IMR-90 (cell line): ENCODE results near the gene CH25H. TPM values are rescaled to one million over a fixed set of nuclear protein-coding genes. Genes with fewer than 3 reads are reported as not detected.

Source experiments
- ATAC-seq: fragments of 200-7000 bp; cut with Tn5 transposase; 2 replicates; pipeline ENCODE4 v1.9.1; 2020; ENCODE audit warnings: low read depth, mild to moderate bottlenecking, moderate library complexity
- BruUV-seq: library from RNA; stranded (reverse); fragments of 400-500 nt; replicated peaks from 2 replicates; lab custom pipeline; 2021; lab: Mats Ljungman, UMichigan
- CTCF ChIA-PET: fragments of 300-600 bp; formaldehyde crosslinking; extraction: SDS; loops from one replicate; lab custom pipeline; 2021; ENCODE audit warnings: antibody characterized with exemption; lab: Yijun Ruan, JAX
- POLR2A ChIA-PET: fragments of 300-600 bp; sonication (Branson Sonifier 250); formaldehyde crosslinking; loops from one replicate; lab custom pipeline; 2022; ENCODE audit warnings: antibody characterized with exemption; ENCODE audit not compliant: unreplicated experiment; lab: Charles Lee
- DNase-seq: peaks from one replicate; pipeline ENCODE4 v3.0.0; 2013
- H2AFZ ChIP-seq: replicated peaks from 2 replicates; pipeline ENCODE3; 2013; ENCODE audit warnings: low read length, mild to moderate bottlenecking; ENCODE audit not compliant: poor library complexity
- H2AK5ac ChIP-seq: 2 replicates; pipeline ENCODE4 v1.6.1; 2013; ENCODE audit warnings: low read depth, low read length, inconsistent platforms
- H2AK9ac ChIP-seq: replicated peaks from 2 replicates; pipeline ENCODE3; 2013; ENCODE audit warnings: mild to moderate bottlenecking, low read depth, low read length, moderate library complexity; ENCODE audit not compliant: poor library complexity
- H2BK120ac ChIP-seq: 2 replicates; pipeline ENCODE4 v1.6.1; 2013; ENCODE audit warnings: low read depth, low read length, inconsistent platforms
- H2BK15ac ChIP-seq: 3 replicates; pipeline ENCODE4 v1.6.1; 2013; ENCODE audit warnings: low read depth, low read length, inconsistent platforms
- H2BK20ac ChIP-seq: 2 replicates; pipeline ENCODE4 v1.6.1; 2013; ENCODE audit warnings: low read depth, mild to moderate bottlenecking, inconsistent platforms, low read length, moderate library complexity
- H2BK5ac ChIP-seq: 2 replicates; pipeline ENCODE4 v1.6.1; 2013; ENCODE audit warnings: mild to moderate bottlenecking, low read depth, low read length, inconsistent platforms; ENCODE audit not compliant: poor library complexity, severe bottlenecking
- H3K14ac ChIP-seq: replicated peaks from 2 replicates; pipeline ENCODE4 v1.6.1; 2013; ENCODE audit warnings: low read depth, low read length, inconsistent platforms
- H3K18ac ChIP-seq: 2 replicates; pipeline ENCODE4 v1.6.1; 2013; ENCODE audit warnings: low read depth, low read length, control low read depth
- H3K23ac ChIP-seq: 2 replicates; pipeline ENCODE4 v1.6.1; 2013; ENCODE audit warnings: low read depth, low read length, inconsistent platforms
- H3K27ac ChIP-seq: 2 replicates; pipeline ENCODE4 v1.5.1; 2013; ENCODE audit warnings: mild to moderate bottlenecking, control low read depth, low read length; ENCODE audit not compliant: insufficient read depth
- H3K27me3 ChIP-seq: 2 replicates; pipeline ENCODE4 v1.6.1; 2013; ENCODE audit warnings: low read length; ENCODE audit not compliant: control insufficient read depth, insufficient read depth
- H3K36me3 ChIP-seq: 2 replicates; pipeline ENCODE4 v1.6.1; 2013; ENCODE audit warnings: low read length, mixed read lengths; ENCODE audit not compliant: control insufficient read depth, insufficient read depth
- H3K4ac ChIP-seq: 2 replicates; pipeline ENCODE4 v1.6.1; 2013; ENCODE audit warnings: low read depth, low read length, inconsistent platforms
- H3K4me1 ChIP-seq: 2 replicates; pipeline ENCODE4 v1.6.1; 2013; ENCODE audit warnings: low read length, mixed read lengths; ENCODE audit not compliant: control insufficient read depth, insufficient read depth
- H3K4me2 ChIP-seq: 2 replicates; pipeline ENCODE4 v1.6.1; 2013; ENCODE audit warnings: low read depth, mild to moderate bottlenecking, control low read depth, low read length, moderate library complexity
- H3K4me3 ChIP-seq: 2 replicates; pipeline ENCODE4 v1.5.1; 2013; ENCODE audit warnings: low read depth, mild to moderate bottlenecking, control low read depth, low read length, moderate library complexity; ENCODE audit not compliant: insufficient read depth
- H3K56ac ChIP-seq: 2 replicates; pipeline ENCODE4 v1.6.1; 2013; ENCODE audit warnings: low read length, inconsistent platforms; ENCODE audit not compliant: insufficient read depth; ENCODE audit errors: extremely low read depth
- H3K79me1 ChIP-seq, 2 experiments: 2 replicates each; pipeline ENCODE4 v1.6.1; 2013; ENCODE audit warnings: low read length in 2 of 2, inconsistent platforms in 1 of 2, low read depth in 1 of 2
- H3K9ac ChIP-seq: 2 replicates; pipeline ENCODE4 v1.6.1; 2013; ENCODE audit warnings: low read depth, low read length, control low read depth
- H3K9me1 ChIP-seq: 2 replicates; pipeline ENCODE4 v1.6.1; 2013; ENCODE audit warnings: low read length, inconsistent platforms; ENCODE audit not compliant: insufficient read depth
- H3K9me3 ChIP-seq: 2 replicates; pipeline ENCODE4 v1.6.1; 2013; ENCODE audit warnings: low read length; ENCODE audit not compliant: control insufficient read depth, insufficient read depth
- H4K20me1 ChIP-seq: 2 replicates; pipeline ENCODE4 v1.6.1; 2013; ENCODE audit warnings: low read length, inconsistent platforms; ENCODE audit not compliant: insufficient read depth
- H4K5ac ChIP-seq: 2 replicates; pipeline ENCODE4 v1.6.1; 2013; ENCODE audit warnings: mild to moderate bottlenecking, low read depth, low read length, control low read depth
- H4K8ac ChIP-seq, 2 experiments: 2 replicates each; pipeline ENCODE4 v1.6.1; 2013; ENCODE audit warnings: low read depth in 2 of 2, low read length in 2 of 2, control low read depth in 1 of 2, inconsistent platforms in 1 of 2
- H4K91ac ChIP-seq: 2 replicates; pipeline ENCODE4 v1.6.1; 2013; ENCODE audit warnings: low read depth, low read length, inconsistent platforms; ENCODE audit not compliant: insufficient read depth
- CEBPB ChIP-seq: IDR thresholded peaks from 2 replicates; pipeline ENCODE4 v1.6.1; 2012; ENCODE audit warnings: low read depth, low read length, improper control_type of control experiment
- CHD1 ChIP-seq: IDR thresholded peaks from 2 replicates; pipeline ENCODE4 v1.6.1; 2012; ENCODE audit warnings: low read depth, low read length, improper control_type of control experiment
- CTCF ChIP-seq: conservative IDR thresholded peaks from 2 replicates; pipeline ENCODE4 v1.5.1; 2012; ENCODE audit warnings: mild to moderate bottlenecking, low read depth, low read length, improper control_type of control experiment
- FOS ChIP-seq: fragments of 150-350 bp; IDR thresholded peaks from 2 replicates; pipeline ENCODE4 v1.6.1; 2016; ENCODE audit warnings: low read depth, low read length
- MAFK ChIP-seq: IDR thresholded peaks from 2 replicates; pipeline ENCODE4 v1.6.1; 2012; ENCODE audit warnings: low read depth, low read length, improper control_type of control experiment
- MAZ ChIP-seq: IDR thresholded peaks from 2 replicates; pipeline ENCODE4 v1.6.1; 2012; ENCODE audit warnings: low read depth, mild to moderate bottlenecking, low read length, improper control_type of control experiment, moderate library complexity, borderline replicate concordance
- MXI1 ChIP-seq: IDR thresholded peaks from 2 replicates; pipeline ENCODE4 v1.6.1; 2012; ENCODE audit warnings: low read depth, mild to moderate bottlenecking, low read length, moderate library complexity, borderline replicate concordance
- NFE2L2 ChIP-seq: fragments of 150-350 bp; IDR thresholded peaks from 2 replicates; pipeline ENCODE4 v1.6.1; 2016; ENCODE audit warnings: low read depth, mild to moderate bottlenecking, low read length
- POLR2A ChIP-seq: IDR thresholded peaks from 2 replicates; pipeline ENCODE4 v1.6.1; 2012; ENCODE audit warnings: mild to moderate bottlenecking, low read depth, low read length
- RAD21 ChIP-seq: IDR thresholded peaks from 2 replicates; pipeline ENCODE4 v1.6.1; 2012; ENCODE audit warnings: low read length, improper control_type of control experiment
- RCOR1 ChIP-seq: IDR thresholded peaks from 2 replicates; pipeline ENCODE4 v1.6.1; 2012; ENCODE audit warnings: mild to moderate bottlenecking, low read length, improper control_type of control experiment; ENCODE audit not compliant: insufficient replicate concordance
- SMC3 ChIP-seq: fragments of 150-350 bp; IDR thresholded peaks from 2 replicates; pipeline ENCODE4 v1.6.1; 2016; ENCODE audit warnings: low read depth, mild to moderate bottlenecking, antibody characterized with exemption, low read length, moderate library complexity
- USF2 ChIP-seq: fragments of 150-350 bp; IDR thresholded peaks from 2 replicates; pipeline ENCODE4 v1.6.1; 2017; ENCODE audit warnings: mild to moderate bottlenecking, antibody characterized with exemption, low read length, low read depth
- WGBS, 2 experiments: methylation state at CpG; one replicate each; pipeline versions ENCODE4 v1.1.5 to v1.1.7; 2013; ENCODE audit warnings: missing lambda C conversion rate in 2 of 2; ENCODE audit not compliant: insufficient read length in 1 of 2; ENCODE audit errors: extremely low coverage in 2 of 2; 5-methylcytosine and 5-hydroxymethylcytosine counted together
- dilution Hi-C: fragments of 300-500 bp; cut with HindIII; formaldehyde crosslinking; loops from one replicate; pipeline ENCODE4 v1.14.3; 2018; ENCODE audit warnings: low sequenced_read_pairs; ENCODE audit not compliant: unreplicated experiment
- in situ Hi-C: fragments of 300-500 bp; cut with MboI; formaldehyde crosslinking; loops from 3 replicates; pipeline ENCODE4 v1.14.3; 2019; ENCODE audit warnings: low sequenced_read_pairs, inconsistent platforms, mixed read lengths
- intact Hi-C: fragments of 100-400 bp; cut with micrococcal nuclease; formaldehyde crosslinking; loops from 2 replicates; pipeline ENCODE4 v1.10.0; 2022
- polyA plus RNA-seq, 3 experiments: library from polyadenylated mRNA; depleted of rRNA; stranded (reverse); fragments of >200 nt; gene quantifications; 2 replicates each; pipeline ENCODE4 v1.2.3, GENCODE V29; 2012; ENCODE audit warnings: low replicate concordance in 1 of 3
- total RNA-seq: library from RNA; depleted of rRNA; stranded (reverse); fragments of >200 nt; gene quantifications from 2 replicates; pipeline ENCODE4 v1.2.3, GENCODE V29; 2012
- TF ChIP-seq, protein P1 (sequence below): fragments of 150-350 bp; IDR thresholded peaks from 2 replicates; pipeline ENCODE4 v1.6.1; 2016; ENCODE audit warnings: low read depth, mild to moderate bottlenecking, low read length, moderate library complexity, borderline replicate concordance

CH25H gene
- total and polyA plus RNA-seq, 2 of the 4 experiments (the other 2 are of a cell fraction), result 0.12 to 0.18 TPM

- no TSS peak for BruUV-seq
- no CpG with 5 or more reads among the region's 5 CpGs for WGBS, 2 experiments
- no peak overlapping the region for H3K56ac ChIP-seq
- peak overlapping the region; percentile 15; the same call in 1 of the 3 replicates for H2BK15ac ChIP-seq
- H3K79me1 ChIP-seq, result no peaks in the 10 kb centered on the region
- H2BK20ac ChIP-seq, result peak overlapping the region; percentile 36; the same call in 1 of the 2 replicates
- 0 out of 2 replicates have a peak overlapping the region, but pooled peaks have one; percentile 43 for H2AK5ac ChIP-seq
- H4K8ac ChIP-seq, result no peak overlapping the region; a peak in 1 of 4 replicates
- H3K9me1 ChIP-seq, result no peaks in the 10 kb centered on the region
- H3K18ac ChIP-seq, result no peak overlapping the region
- H3K27me3 ChIP-seq, result no peaks in the 10 kb centered on the region
- POLR2A ChIA-PET, result no interaction called here
- in situ Hi-C loops, result no loop called here
- H2BK5ac ChIP-seq, result no peak overlapping the region
- no peak overlapping the region; the same call in 1 of the 2 replicates for H4K91ac ChIP-seq
- TF ChIP-seq USF2 (no peak), RAD21 (no peak), CHD1 (no peak), SMC3 (no peak), RCOR1 (no peak), FOS (no peak), MAFK (no peak), CEBPB (no peak), MAZ (no peak), NFE2L2 (no peak), POLR2A (no peak), CTCF (no peak), MXI1 (no peak)
- TF ChIP-seq, protein P1, sequence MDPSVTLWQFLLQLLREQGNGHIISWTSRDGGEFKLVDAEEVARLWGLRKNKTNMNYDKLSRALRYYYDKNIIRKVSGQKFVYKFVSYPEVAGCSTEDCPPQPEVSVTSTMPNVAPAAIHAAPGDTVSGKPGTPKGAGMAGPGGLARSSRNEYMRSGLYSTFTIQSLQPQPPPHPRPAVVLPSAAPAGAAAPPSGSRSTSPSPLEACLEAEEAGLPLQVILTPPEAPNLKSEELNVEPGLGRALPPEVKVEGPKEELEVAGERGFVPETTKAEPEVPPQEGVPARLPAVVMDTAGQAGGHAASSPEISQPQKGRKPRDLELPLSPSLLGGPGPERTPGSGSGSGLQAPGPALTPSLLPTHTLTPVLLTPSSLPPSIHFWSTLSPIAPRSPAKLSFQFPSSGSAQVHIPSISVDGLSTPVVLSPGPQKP, result no peak
- H2AFZ ChIP-seq, result no peak overlapping the region
- CTCF ChIA-PET, result interaction anchor here (1.1 kb wide), 1 partner anchor 10 kb away, joined by 3 read pairs; no protein-coding TSS in a partner anchor
- H3K4me2 ChIP-seq, result no peak overlapping the region
- peaks cover 8% of the 10 kb centered on the region for H3K4me1 ChIP-seq
- H3K14ac ChIP-seq, result no peak overlapping the region
- H2BK120ac ChIP-seq, result no peak overlapping the region
- no peaks in the 10 kb centered on the region for H4K20me1 ChIP-seq
- intact Hi-C loops, result no loop called here
- H3K9ac ChIP-seq, result no peak overlapping the region
- no peaks in the 10 kb centered on the region for H3K9me3 ChIP-seq
- H4K5ac ChIP-seq, result 0 out of 2 replicates have a peak overlapping the region, but pooled peaks have one; percentile 39
- no peak for ATAC-seq
- no peak for DNase-seq
- dilution Hi-C loops, result no loop called here
- H3K27ac ChIP-seq, result no peak overlapping the region
- H2AK9ac ChIP-seq, result peak overlapping the region; percentile 53
- H3K23ac ChIP-seq, result no peak overlapping the region
- no peak overlapping the region for H3K4me3 ChIP-seq
- no peak overlapping the region for H3K4ac ChIP-seq
- H3K36me3 ChIP-seq, result no peaks in the 10 kb centered on the region
Measured at GRCh38 chr10:89156161-89156835, 50.8 kb downstream of the CH25H start.
